GM19043 (cell line): ENCODE data around the gene PEMT.

Source experiments
- ATAC-seq: cut with Tn5 transposase; IDR thresholded peaks from one replicate; pipeline ENCODE4 v1.9.1; 2021; ENCODE audit warnings: low read depth; ENCODE audit not compliant: unreplicated experiment

PEMT gene

GRCh38 chr17:17572010-17572785, 19.3 kb downstream of the PEMT start:
- no peak for ATAC-seq

GRCh38 chr17:17570798-17571716, 20.5 kb downstream of the PEMT start:
- ATAC-seq: no peak

GRCh38 chr17:17570140-17570797, 21.2 kb downstream of the PEMT start:
- no peak for ATAC-seq

- no peak for ATAC-seq
Measured at GRCh38 chr17:17569691-17570090, 21.8 kb downstream of the PEMT start.

GRCh38 chr17:17568772-17569195, 22.7 kb downstream of the PEMT start:
- no peak for ATAC-seq

- no peak for ATAC-seq
Measured at GRCh38 chr17:17567631-17568030, 23.9 kb downstream of the PEMT start.

GRCh38 chr17:17566896-17567513, 24.5 kb downstream of the PEMT start:
- no peak for ATAC-seq

GRCh38 chr17:17565471-17566339, 25.8 kb downstream of the PEMT start:
- ATAC-seq: no peak

GRCh38 chr17:17564896-17565295, 26.6 kb downstream of the PEMT start:
- no peak for ATAC-seq

GRCh38 chr17:17564323-17564722, 27.2 kb downstream of the PEMT start:
- ATAC-seq: no peak

- no peak for ATAC-seq
Measured at GRCh38 chr17:17563530-17563929, 28.0 kb downstream of the PEMT start.

GRCh38 chr17:17562146-17562511, 29.4 kb downstream of the PEMT start:
- no peak for ATAC-seq

GRCh38 chr17:17561408-17562145, 29.9 kb downstream of the PEMT start:
- no peak for ATAC-seq

- no peak for ATAC-seq
Measured at GRCh38 chr17:17560975-17561374, 30.5 kb downstream of the PEMT start.

- no peak for ATAC-seq
Measured at GRCh38 chr17:17560167-17560566, 31.3 kb downstream of the PEMT start.

GRCh38 chr17:17559164-17559563, 32.3 kb downstream of the PEMT start:
- no peak for ATAC-seq

- ATAC-seq: no peak
Measured at GRCh38 chr17:17558431-17558830, 33.1 kb downstream of the PEMT start.

- ATAC-seq: no peak
Measured at GRCh38 chr17:17557796-17558195, 33.7 kb downstream of the PEMT start.

- ATAC-seq: no peak
Measured at GRCh38 chr17:17556671-17557070, 34.8 kb downstream of the PEMT start.
